Thymus (tissue), 11 donors: ENCODE results near the gene TERB1. TPM values are rescaled to one million over a fixed set of nuclear protein-coding genes. Genes with fewer than 3 reads are reported as not detected.
A peak's percentile ranks its signal among the peaks of the same experiment; 100 is the strongest.

Experiments used
- DNase-seq, 9 donors: peaks; one replicate each; pipeline ENCODE4 v3.0.0-alpha.2; 2013; ENCODE audit warnings: low spot score in 9 of 9, low read depth in 6 of 9, missing footprints in 1 of 9
- H3K27ac ChIP-seq, 2 donors: one replicate each; pipeline ENCODE4 v1.5.1; 2013; ENCODE audit warnings: control low read depth in 1 of 2, low read depth in 1 of 2, low read length in 1 of 2, mild to moderate bottlenecking in 1 of 2, moderate library complexity in 1 of 2
- H3K27me3 ChIP-seq, 2 donors: one replicate each; pipeline ENCODE4 v1.5.1; 2013; ENCODE audit warnings: low read length in 1 of 2; ENCODE audit not compliant: control insufficient read depth in 2 of 2, insufficient read depth in 1 of 2
- H3K36me3 ChIP-seq, 2 donors: one replicate each; pipeline ENCODE4 v1.5.1; 2013; ENCODE audit warnings: low read length in 1 of 2, mild to moderate bottlenecking in 1 of 2, moderate library complexity in 1 of 2; ENCODE audit not compliant: control insufficient read depth in 2 of 2, insufficient read depth in 2 of 2
- H3K4me1 ChIP-seq, 2 donors: one replicate each; pipeline ENCODE4 v1.5.1; 2013; ENCODE audit warnings: low read length in 2 of 2; ENCODE audit not compliant: control insufficient read depth in 2 of 2, insufficient read depth in 2 of 2
- H3K4me3 ChIP-seq, 2 donors: one replicate each; pipeline ENCODE4 v1.5.1; 2013; ENCODE audit warnings: low read length in 2 of 2, control low read depth in 1 of 2, mild to moderate bottlenecking in 1 of 2
- H3K9me3 ChIP-seq, 2 donors: one replicate each; pipeline ENCODE4 v1.5.1; 2013; ENCODE audit warnings: low read length in 1 of 2, mild to moderate bottlenecking in 1 of 2; ENCODE audit not compliant: control insufficient read depth in 2 of 2, insufficient read depth in 1 of 2
- WGBS: extraction: QIAGEN DNeasy Blood & Tissue Kit; methylation state at CpG from one replicate; pipeline ENCODE4 v1.1.7; 2013; 5-methylcytosine and 5-hydroxymethylcytosine counted together
- polyA plus RNA-seq: library from polyadenylated mRNA; stranded (reverse); fragments of 200-250 nt; gene quantifications from one replicate; pipeline ENCODE4 v1.2.3, GENCODE V29; 2013
- total RNA-seq: library from RNA; stranded (reverse); fragments of 120-200 nt; gene quantifications from one replicate; pipeline ENCODE4 v1.2.4, GENCODE V29; 2013
- donor health status: healthy.

TERB1 gene
- total and polyA plus RNA-seq, 2 donors = 0.07 to 0.09 TPM

DNA sequence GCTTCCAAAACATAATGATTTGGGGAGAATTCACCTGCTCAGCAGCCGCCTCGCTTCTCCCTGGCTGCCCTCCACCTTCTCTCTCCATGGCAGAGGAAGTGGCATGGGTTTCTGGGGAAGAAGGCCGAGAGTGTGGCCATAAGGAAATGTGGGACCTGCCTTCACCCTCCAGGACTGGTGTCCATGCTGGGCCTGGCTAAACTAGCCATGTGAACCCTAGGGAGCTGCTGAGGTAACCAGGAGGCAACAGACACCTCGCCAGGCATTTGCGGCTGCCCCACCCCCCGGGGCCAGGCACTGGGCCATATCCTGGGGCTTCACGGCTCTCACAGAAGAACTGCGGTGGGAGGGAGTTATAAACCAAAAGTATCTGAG is 94.9 kb downstream of the TERB1 start:
- no peaks in the 10 kb centered on the region for H3K4me1 ChIP-seq
- peaks cover 0 to 9% of the 10 kb centered on the region in 2 donors for H3K27me3 ChIP-seq
- H3K27ac ChIP-seq = peak overlapping the region in 1 of 2 donors; percentile 21
- no peak for DNase-seq
- no peak overlapping the region for H3K4me3 ChIP-seq
- H3K36me3 ChIP-seq = no peaks in the 10 kb centered on the region
- no peaks in the 10 kb centered on the region for H3K9me3 ChIP-seq
- WGBS = 90% methylated on average over 8 of the region's 8 CpGs

GRCh38 chr16:66705790-66706505 is 95.4 kb downstream of the TERB1 start:
- H3K4me3 ChIP-seq = no peak overlapping the region
- WGBS = 94% methylated on average over 11 of the region's 11 CpGs
- DNase-seq = no peak
- H3K27me3 ChIP-seq = peaks cover 0 to 9% of the 10 kb centered on the region in 2 donors
- H3K9me3 ChIP-seq = no peaks in the 10 kb centered on the region
- H3K4me1 ChIP-seq = no peaks in the 10 kb centered on the region
- no peaks in the 10 kb centered on the region for H3K36me3 ChIP-seq
- no peak overlapping the region for H3K27ac ChIP-seq

Other genes starting within 250 kb of the TERB1 start
- gene CKLF, start 249.0 kb downstream of the TERB1 start, total RNA-seq = 126 TPM
- 53.8 TPM for gene CKLF, start 249.0 kb downstream of the TERB1 start, polyA plus RNA-seq
- gene CMTM1, start 235.1 kb downstream of the TERB1 start, total RNA-seq = 5.1 TPM
- gene CMTM1, start 235.1 kb downstream of the TERB1 start, polyA plus RNA-seq = 0.64 TPM
- 0.94 TPM for gene CMTM2, start 222.1 kb downstream of the TERB1 start, total RNA-seq
- gene CMTM2, start 222.1 kb downstream of the TERB1 start, polyA plus RNA-seq = 1.3 TPM
- 15.9 TPM for gene CMTM3, start 196.9 kb downstream of the TERB1 start, total RNA-seq
- gene CMTM3, start 196.9 kb downstream of the TERB1 start, polyA plus RNA-seq = 55.4 TPM
- gene CMTM4, start 104.8 kb downstream of the TERB1 start, total RNA-seq = 2.2 TPM
- 3.4 TPM for gene CMTM4, start 104.8 kb downstream of the TERB1 start, polyA plus RNA-seq
- gene DYNC1LI2, start 50.0 kb downstream of the TERB1 start, total RNA-seq = 24.1 TPM
- gene DYNC1LI2, start 50.0 kb downstream of the TERB1 start, polyA plus RNA-seq = 44.9 TPM
- 70.4 TPM for gene NAE1, start 29.4 kb upstream of the TERB1 start, total RNA-seq
- gene NAE1, start 29.4 kb upstream of the TERB1 start, polyA plus RNA-seq = 55.3 TPM
- 0.19 TPM for gene CA7, start 42.8 kb upstream of the TERB1 start, total RNA-seq
- gene CA7, start 42.8 kb upstream of the TERB1 start, polyA plus RNA-seq = 0.80 TPM
- gene PDP2, start 78.9 kb upstream of the TERB1 start, total RNA-seq = 2.5 TPM
- gene PDP2, start 78.9 kb upstream of the TERB1 start, polyA plus RNA-seq = 2.8 TPM
- gene CDH16, start 117.3 kb upstream of the TERB1 start, total RNA-seq = 0.05 TPM
- gene CDH16, start 117.3 kb upstream of the TERB1 start, polyA plus RNA-seq = 0.78 TPM
- gene RRAD, start 124.0 kb upstream of the TERB1 start, total RNA-seq = 0.85 TPM
- 13.3 TPM for gene RRAD, start 124.0 kb upstream of the TERB1 start, polyA plus RNA-seq
- gene CIAO2B, start 132.8 kb upstream of the TERB1 start, total RNA-seq = 118 TPM
- 141 TPM for gene CIAO2B, start 132.8 kb upstream of the TERB1 start, polyA plus RNA-seq
- 15.8 TPM for gene CES2, start 133.9 kb upstream of the TERB1 start, total RNA-seq
- gene CES2, start 133.9 kb upstream of the TERB1 start, polyA plus RNA-seq = 16.7 TPM
- gene CES3, start 159.7 kb upstream of the TERB1 start, total RNA-seq = 0.09 TPM
- gene CES3, start 159.7 kb upstream of the TERB1 start, polyA plus RNA-seq = 0.32 TPM
- gene CES4A, start 187.0 kb upstream of the TERB1 start, total RNA-seq = 2.1 TPM
- gene CES4A, start 187.0 kb upstream of the TERB1 start, polyA plus RNA-seq = 14.6 TPM
- 54.3 TPM for gene CBFB, start 227.6 kb upstream of the TERB1 start, total RNA-seq
- gene CBFB, start 227.6 kb upstream of the TERB1 start, polyA plus RNA-seq = 49.4 TPM